H1 (cell line): ENCODE results near the gene DVL2. TPM values are rescaled to one million over a fixed set of nuclear protein-coding genes. Genes with fewer than 3 reads are reported as not detected.

Experiments used
- ASH2L ChIP-seq: fragments of 200-600, 300-600 bp; sonication (generic); IDR thresholded peaks from one replicate; pipeline ENCODE4 v1.7.1; 2017; ENCODE audit warnings: low read length
- GTF2F1 ChIP-seq: IDR thresholded peaks from 2 replicates; pipeline ENCODE4 v1.6.1; 2012; ENCODE audit warnings: low read depth, low read length, improper control_type of control experiment, borderline replicate concordance
- HDAC2 ChIP-seq, 2 experiments: fragments of 300-600 bp in 1 of 2; sonication (generic) in 1 of 2; IDR thresholded peaks; 2 replicates each; pipeline ENCODE4 v1.6.1; 2011 to 2012; ENCODE audit warnings: low read depth in 2 of 2, low read length in 2 of 2, mild to moderate bottlenecking in 2 of 2, moderate library complexity in 2 of 2, borderline replicate concordance in 1 of 2, inconsistent platforms in 1 of 2
- SP4 ChIP-seq: IDR thresholded peaks from 2 replicates; pipeline ENCODE4 v1.6.1; 2012; ENCODE audit warnings: low read length, inconsistent platforms
- polyA plus RNA-seq, 7 experiments: library from polyadenylated mRNA; depleted of rRNA in 3 of 7; stranded (reverse) in 5 of 7; unstranded in 2 of 7; fragments of >200 nt in 5 of 7; fragments of 200-250 nt in 2 of 7; gene quantifications; 1 replicate in 5 of 7; 2 replicates in 1 of 7; 4 replicates in 1 of 7; pipeline versions ENCODE4 v1.2.1 to v1.2.3, GENCODE V29; 2011 to 2013; ENCODE audit warnings: missing spikeins in 2 of 7, mixed read lengths in 2 of 7
- total RNA-seq: library from RNA; stranded (reverse); fragmentation: NEBNext Ultra II Directional; extraction: Animal tissue kit (Norgen Biotek cat#: 25700); gene quantifications from 2 replicates; pipeline ENCODE4 v1.2.1, GENCODE V29; 2021
- TF ChIP-seq, protein P1 (sequence below): IDR thresholded peaks from 2 replicates; pipeline ENCODE4 v1.6.1; 2011; ENCODE audit warnings: low read depth, mild to moderate bottlenecking, low read length; ENCODE audit not compliant: insufficient read depth

The DVL2 gene
- total and polyA plus RNA-seq, 2 of the 8 experiments (the other 6 are each of a cell fraction or from before 2014, with no cell fraction given) = 19.0 to 59.6 TPM

DNA sequence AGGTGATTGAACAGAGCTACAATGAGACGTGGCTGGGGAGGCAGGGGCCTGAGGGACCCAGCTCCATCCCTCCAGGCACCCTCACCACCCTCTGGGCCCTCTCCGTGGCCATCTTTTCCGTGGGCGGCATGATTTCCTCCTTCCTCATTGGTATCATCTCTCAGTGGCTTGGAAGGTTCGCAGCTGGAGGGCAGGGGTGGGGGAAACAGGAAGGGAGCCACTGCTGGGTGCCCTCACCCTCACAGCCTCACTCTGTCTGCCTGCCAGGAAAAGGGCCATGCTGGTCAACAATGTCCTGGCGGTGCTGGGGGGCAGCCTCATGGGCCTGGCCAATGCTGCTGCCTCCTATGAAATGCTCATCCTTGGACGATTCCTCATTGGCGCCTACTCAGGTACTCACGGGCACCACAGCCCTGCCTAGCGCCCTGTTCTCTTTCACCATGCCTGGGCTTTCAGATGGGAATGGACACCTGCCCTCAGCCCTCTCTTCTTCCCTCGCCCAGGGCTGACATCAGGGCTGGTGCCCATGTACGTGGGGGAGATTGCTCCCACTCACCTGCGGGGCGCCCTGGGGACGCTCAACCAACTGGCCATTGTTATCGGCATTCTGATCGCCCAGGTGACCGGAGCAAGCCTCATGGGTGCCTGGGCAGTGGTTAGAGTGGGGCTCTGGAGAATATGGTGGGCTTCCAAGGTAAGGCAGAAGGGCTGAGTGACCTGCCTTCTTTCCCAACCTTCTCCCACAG, 49.3 kb upstream of the DVL2 start (continued):
- TF ChIP-seq HDAC2 (IDR thresholded peaks at IDR 0.05; ENCODE audit: borderline replicate concordance in 1 of 2, low read depth in 2 of 2, low read length in 2 of 2) = no peak
- no peak for TF ChIP-seq ASH2L
- no peak for TF ChIP-seq GTF2F1
- TF ChIP-seq SP4 = no peak
- TF ChIP-seq, protein P1, sequence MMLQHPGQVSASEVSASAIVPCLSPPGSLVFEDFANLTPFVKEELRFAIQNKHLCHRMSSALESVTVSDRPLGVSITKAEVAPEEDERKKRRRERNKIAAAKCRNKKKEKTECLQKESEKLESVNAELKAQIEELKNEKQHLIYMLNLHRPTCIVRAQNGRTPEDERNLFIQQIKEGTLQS = no peak
